B cell (primary cell): Measurements from ENCODE around the gene NEU4. TPM values are rescaled to one million over a fixed set of nuclear protein-coding genes. Genes with fewer than 3 reads are reported as not detected.
A peak's percentile ranks its signal among the peaks of the same experiment; 100 is the strongest.
"Not testable (repeated sequence)": the region's sequence is repeated elsewhere in the genome, so short reads cannot be mapped to it uniquely, and the experiment has no call there.

Experiments used
- ATAC-seq: fragments of 200-7000 bp; cut with Tn5 transposase; one replicate; pipeline ENCODE4 v1.10.0; 2021; ENCODE audit warnings: low read depth, mild to moderate bottlenecking, moderate number of reproducible peaks, moderate library complexity
- CTCF ChIA-PET: fragments of 350-600 bp; sonication (Branson Sonifier 250); formaldehyde crosslinking; loops from one replicate; lab custom pipeline; 2021; ENCODE audit warnings: antibody characterized with exemption, inconsistent platforms; lab: Charles Lee
- POLR2A ChIA-PET: fragments of 350-600 bp; sonication (Branson Sonifier 250); formaldehyde crosslinking; loops from one replicate; lab custom pipeline; 2021; ENCODE audit warnings: antibody characterized with exemption; lab: Charles Lee
- DNase-seq: peaks from one replicate; pipeline ENCODE4 v3.0.0; 2013
- H2AFZ ChIP-seq: 2 replicates; pipeline ENCODE4 v1.6.1; 2012; ENCODE audit warnings: mild to moderate bottlenecking, low read depth, low read length; ENCODE audit not compliant: insufficient read depth, poor library complexity, severe bottlenecking
- H3K27ac ChIP-seq, 2 donors: 1 replicate in 1 of 2; 2 replicates in 1 of 2; pipeline ENCODE4 v1.5.1; 2012 to 2013; ENCODE audit warnings: low read length in 2 of 2, mild to moderate bottlenecking in 2 of 2, moderate library complexity in 1 of 2
- H3K27me3 ChIP-seq, 4 experiments: fragments of 200-600 bp in 1 of 4; sonication (generic) in 1 of 4; replicated peaks in 1 of 4; 1 replicate in 2 of 4; 2 replicates in 2 of 4; pipeline versions ENCODE4 v1.6.1 to v1.7.0; 2013 to 2016; ENCODE audit warnings: low read length in 3 of 4, mild to moderate bottlenecking in 2 of 4, mixed read lengths in 1 of 4, moderate library complexity in 1 of 4; ENCODE audit not compliant: insufficient read depth in 4 of 4, control insufficient read depth in 3 of 4; ENCODE audit errors: control extremely low read depth in 1 of 4
- H3K36me3 ChIP-seq, 2 experiments: replicated peaks in 1 of 2; 1 replicate in 1 of 2; 2 replicates in 1 of 2; pipeline versions ENCODE4 v1.6.1 to v1.7.1; 2013; ENCODE audit warnings: low read length in 1 of 2; ENCODE audit not compliant: insufficient read depth in 2 of 2, control insufficient read depth in 1 of 2; ENCODE audit errors: control extremely low read depth in 1 of 2, extremely low read depth in 1 of 2
- H3K4me1 ChIP-seq, 2 donors: fragments of 200-600 bp in 1 of 2; sonication (generic) in 1 of 2; 1 replicate in 1 of 2; 2 replicates in 1 of 2; pipeline versions ENCODE4 v1.5.1 to v1.6.1; 2013 to 2017; ENCODE audit warnings: low read length in 2 of 2; ENCODE audit not compliant: control insufficient read depth in 2 of 2, insufficient read depth in 2 of 2
- H3K4me2 ChIP-seq: replicated peaks from 2 replicates; pipeline ENCODE3; 2012; ENCODE audit warnings: mild to moderate bottlenecking, low read depth, low read length; ENCODE audit not compliant: poor library complexity, severe bottlenecking
- H3K4me3 ChIP-seq, 5 experiments: fragments of 200-600 bp in 1 of 5; sonication (generic) in 1 of 5; 1 replicate in 3 of 5; 2 replicates in 2 of 5; pipeline versions ENCODE4 v1.5.1 to v1.7.0; 2011 to 2016; ENCODE audit warnings: low read length in 4 of 5, mild to moderate bottlenecking in 4 of 5, low read depth in 2 of 5, control low read depth in 1 of 5, moderate library complexity in 1 of 5; ENCODE audit not compliant: insufficient read depth in 1 of 5; ENCODE audit errors: control extremely low read depth in 1 of 5, extremely low read depth in 1 of 5
- H3K79me2 ChIP-seq: fragments of 200-600 bp; sonication (generic); one replicate; pipeline ENCODE4 v1.6.0; 2016; ENCODE audit warnings: low read length; ENCODE audit not compliant: control insufficient read depth, insufficient read depth
- H3K9ac ChIP-seq: fragments of 200-600 bp; sonication (generic); 2 replicates; pipeline ENCODE4 v1.6.1; 2017; ENCODE audit warnings: mild to moderate bottlenecking, low read length, moderate library complexity
- H3K9me3 ChIP-seq, 3 donors: one replicate each; pipeline versions ENCODE4 v1.6.1 to v1.7.1; 2013; ENCODE audit warnings: low read length in 2 of 3; ENCODE audit not compliant: control insufficient read depth in 2 of 3, insufficient read depth in 1 of 3; ENCODE audit errors: control extremely low read depth in 1 of 3
- H4K20me1 ChIP-seq: 2 replicates; pipeline ENCODE4 v1.6.0; 2012; ENCODE audit warnings: mild to moderate bottlenecking, low read length; ENCODE audit not compliant: insufficient read depth, control insufficient read depth, poor library complexity, severe bottlenecking
- H3K27ac Mint-ChIP-seq: one replicate; pipeline ENCODE4 v1.8.0; 2021; ENCODE audit warnings: mixed read lengths
- H3K27me3 Mint-ChIP-seq: one replicate; pipeline ENCODE4 v1.8.0; 2021; ENCODE audit warnings: mixed read lengths
- H3K4me1 Mint-ChIP-seq: one replicate; pipeline ENCODE4 v1.8.0; 2021; ENCODE audit warnings: mixed read lengths
- H3K4me3 Mint-ChIP-seq: one replicate; pipeline ENCODE4 v1.8.0; 2021; ENCODE audit warnings: mixed read lengths
- H3K9me3 Mint-ChIP-seq: one replicate; pipeline ENCODE4 v1.8.0; 2022; ENCODE audit warnings: mixed read lengths; ENCODE audit not compliant: insufficient read depth
- CTCF ChIP-seq: fragments of 200-600 bp; IDR thresholded peaks from one replicate; pipeline ENCODE4 v1.8.0; 2022; ENCODE audit warnings: antibody characterized with exemption, mild to moderate bottlenecking
- EZH2 ChIP-seq: IDR thresholded peaks from 2 replicates; pipeline ENCODE4 v1.6.1; 2012; ENCODE audit warnings: borderline replicate concordance, low read depth, mild to moderate bottlenecking, moderate library complexity, low read length; ENCODE audit not compliant: insufficient read depth, poor library complexity, severe bottlenecking
- WGBS: methylation state at CpG from one replicate; pipeline ENCODE4 v1.1.5; 2013; ENCODE audit warnings: missing lambda C conversion rate; ENCODE audit not compliant: insufficient coverage; 5-methylcytosine and 5-hydroxymethylcytosine counted together
- intact Hi-C: fragments of 100-400 bp; cut with micrococcal nuclease; formaldehyde crosslinking; loops from one replicate; pipeline ENCODE4 v1.10.0; 2022
- polyA plus RNA-seq: library from polyadenylated mRNA; depleted of rRNA; stranded (reverse); fragments of >200 nt; gene quantifications from 2 replicates; pipeline ENCODE4 v1.2.3, GENCODE V29; 2012
- total RNA-seq, 2 donors: library from RNA; stranded (reverse); fragments of 120-200 nt in 1 of 2; gene quantifications; 1 replicate in 1 of 2; 2 replicates in 1 of 2; pipeline versions ENCODE4 v1.2.3 to v1.2.4, GENCODE V29; 2013 to 2022

Gene NEU4
- total and polyA plus RNA-seq, 2 donors (not counting 1 experiment from before 2014, with no cell fraction given): 0.19 TPM; not detected in 1

- H3K79me2 ChIP-seq, H3K9me3 Mint-ChIP-seq, DNase-seq, H3K9ac ChIP-seq, H4K20me1 ChIP-seq, ATAC-seq, H3K27ac Mint-ChIP-seq, intact Hi-C loops, H3K4me3 ChIP-seq, H3K4me3 Mint-ChIP-seq, H2AFZ ChIP-seq, H3K36me3 ChIP-seq, CTCF ChIA-PET, H3K4me2 ChIP-seq, H3K27ac ChIP-seq, POLR2A ChIA-PET: not testable (repeated sequence)
- 58% methylated on average over 8 of the region's 10 CpGs for whole genome bisulfite sequencing
- Mint-ChIP-seq H3K27me3 (peaks cover 20% of the 10 kb centered on the region), H3K4me1 (peaks cover 17% of the 10 kb centered on the region)
- Histone ChIP-seq H3K9me3 (peaks cover 0 to 15% (median 0%) of the 10 kb centered on the region in 3 donors), H3K27me3 (peaks cover 0 to 22% (median 2%) of the 10 kb centered on the region in 4 experiments), H3K4me1 (peaks cover 10 to 30% of the 10 kb centered on the region in 2 donors)
Observed at GRCh38 chr2:241817821-241818215, 8.8 kb downstream of the NEU4 start.

- Histone ChIP-seq H3K27ac (peak overlapping the region in 1 of 2 donors; percentile 6), H3K4me3 (no peak overlapping the region), H2AFZ (no peak overlapping the region), H3K9me3 (peaks cover 0 to 15% (median 0%) of the 10 kb centered on the region in 3 donors), H3K4me1 (peaks cover 10 to 30% of the 10 kb centered on the region in 2 donors), H3K4me2 (no peak overlapping the region), H3K36me3 (no peaks in the 10 kb centered on the region), H3K27me3 (peaks cover 0 to 22% (median 2%) of the 10 kb centered on the region in 4 experiments), H4K20me1 (no peaks in the 10 kb centered on the region), H3K79me2 (no peaks in the 10 kb centered on the region), H3K9ac (no peak overlapping the region)
- ChIA-PET POLR2A (no interaction called here), CTCF (no interaction called here)
- H3K4me3 Mint-ChIP-seq: no peak overlapping the region
- H3K4me1 Mint-ChIP-seq: peaks cover 15% of the 10 kb centered on the region
- peaks cover 22% of the 10 kb centered on the region for H3K27me3 Mint-ChIP-seq
- H3K27ac Mint-ChIP-seq: no peak overlapping the region
- intact Hi-C loops: no loop called here
- H3K9me3 Mint-ChIP-seq: no peaks in the 10 kb centered on the region
- WGBS: 40% methylated on average over 21 of the region's 25 CpGs
- DNase-seq (peak; percentile 31), ATAC-seq (no peak)
- no peak for TF ChIP-seq CTCF
- TF ChIP-seq EZH2: no peak
Observed at GRCh38 chr2:241818229-241818942, 9.4 kb downstream of the NEU4 start.
